K562 (cell line): ENCODE measurements around the gene CCDC183. TPM values are rescaled to one million over a fixed set of nuclear protein-coding genes. Genes with fewer than 3 reads are reported as not detected.

Experiments
- ARID2 ChIP-seq: fragments of 450-650 bp; IDR thresholded peaks from 2 replicates; pipeline ENCODE4 v1.6.1; 2017; ENCODE audit warnings: antibody characterized with exemption, mild to moderate bottlenecking
- ASH1L ChIP-seq: fragments of 450-650 bp; IDR thresholded peaks from 2 replicates; pipeline ENCODE4 v1.6.1; 2018; ENCODE audit warnings: borderline replicate concordance, mild to moderate bottlenecking, low read depth; ENCODE audit not compliant: partially characterized antibody
- ATF7 ChIP-seq: fragments of 450-650 bp; IDR thresholded peaks from 2 replicates; pipeline ENCODE4 v1.7.1; 2014; ENCODE audit warnings: mild to moderate bottlenecking, moderate library complexity
- CC2D1A ChIP-seq: fragments of 450-650 bp; IDR thresholded peaks from 2 replicates; pipeline ENCODE4 v1.6.1; 2017; ENCODE audit warnings: mild to moderate bottlenecking
- FOXM1 ChIP-seq, 2 experiments: fragments of 450-650 bp in 1 of 2; sonication (generic) in 1 of 2; formaldehyde crosslinking in 1 of 2; IDR thresholded peaks; 2 replicates each; pipeline versions ENCODE4 v1.6.1 to v1.9.0; 2017 to 2022; ENCODE audit warnings: low read depth in 2 of 2, mild to moderate bottlenecking in 2 of 2, missing genetic modification reagents in 1 of 2, moderate library complexity in 1 of 2
- HCFC1 ChIP-seq: IDR thresholded peaks from 2 replicates; pipeline ENCODE4 v1.6.1; 2012; ENCODE audit warnings: low read depth, low read length, improper control_type of control experiment
- HMG20B ChIP-seq: fragments of 250-450 bp; sonication (Bioruptor Pico); IDR thresholded peaks from 2 replicates; pipeline ENCODE4 v1.5.0; 2021; ENCODE audit warnings: mild to moderate bottlenecking
- KAT7 ChIP-seq: sonication (generic); formaldehyde crosslinking; IDR thresholded peaks from 2 replicates; pipeline ENCODE4 v1.8.0; 2022; ENCODE audit warnings: missing genetic modification reagents, mild to moderate bottlenecking, borderline replicate concordance
- KDM5B ChIP-seq: fragments of 200-600 bp; sonication (generic); IDR thresholded peaks from 2 replicates; pipeline ENCODE4 v1.6.1; 2012; ENCODE audit warnings: low read depth, mild to moderate bottlenecking, moderate library complexity, low read length, control low read depth, inconsistent platforms; ENCODE audit not compliant: insufficient replicate concordance
- KHSRP ChIP-seq: fragments of 450-650 bp; IDR thresholded peaks from 2 replicates; pipeline ENCODE4 v1.6.1; 2017
- MAFF ChIP-seq: IDR thresholded peaks from 2 replicates; pipeline ENCODE4 v1.6.1; 2012; ENCODE audit warnings: low read length, improper control_type of control experiment
- MTA1 ChIP-seq: fragments of 450-650 bp; IDR thresholded peaks from 2 replicates; pipeline ENCODE4 v1.6.1; 2017; ENCODE audit warnings: borderline replicate concordance
- NEUROD1 ChIP-seq: fragments of 150-350 bp; IDR thresholded peaks from 2 replicates; pipeline ENCODE4 v1.6.1; 2014; ENCODE audit warnings: borderline replicate concordance, low read length, low read depth; ENCODE audit not compliant: partially characterized antibody
- NFRKB ChIP-seq: fragments of 450-650 bp; IDR thresholded peaks from 2 replicates; pipeline ENCODE4 v1.6.1; 2016; ENCODE audit warnings: low read depth
- NR3C1 ChIP-seq: sonication (generic); formaldehyde crosslinking; IDR thresholded peaks from 2 replicates; pipeline ENCODE4 v1.8.1; 2022; ENCODE audit warnings: missing genetic modification reagents
- POLR2A ChIP-seq: fragments of 450-650 bp; conservative IDR thresholded peaks from 2 replicates; pipeline ENCODE4 v1.6.1; 2016
- RB1 ChIP-seq: fragments of 450-650 bp; IDR thresholded peaks from 2 replicates; pipeline ENCODE4 v1.6.1; 2017; ENCODE audit warnings: low read depth, mild to moderate bottlenecking
- RFX1 ChIP-seq: fragments of 450-650 bp; IDR thresholded peaks from 2 replicates; pipeline ENCODE4 v1.6.1; 2016; ENCODE audit warnings: mild to moderate bottlenecking, moderate library complexity
- RNF2 ChIP-seq: sonication (generic); IDR thresholded peaks from 2 replicates; pipeline ENCODE4 v1.6.1; 2016
- SMC3 ChIP-seq: conservative IDR thresholded peaks from 2 replicates; pipeline ENCODE4 v1.6.1; 2011; ENCODE audit warnings: low read depth, low read length, improper control_type of control experiment; ENCODE audit not compliant: insufficient read depth
- SOX6 ChIP-seq: fragments of 450-650 bp; IDR thresholded peaks from 2 replicates; pipeline ENCODE4 v1.6.1; 2014; ENCODE audit warnings: mild to moderate bottlenecking
- SUPT5H ChIP-seq: fragments of 450-650 bp; IDR thresholded peaks from 2 replicates; pipeline ENCODE4 v1.6.1; 2016
- TAF7 ChIP-seq: fragments of 450-650 bp; IDR thresholded peaks from 2 replicates; pipeline ENCODE4 v1.6.1; 2016; ENCODE audit warnings: missing genetic modification characterization, missing compliant biosample characterization
- TCF7 ChIP-seq: sonication (generic); IDR thresholded peaks from 2 replicates; pipeline ENCODE4 v1.6.1; 2016; ENCODE audit warnings: antibody characterized with exemption, borderline replicate concordance
- TEAD1 ChIP-seq, 2 experiments: fragments of 450-650 bp in 1 of 2; sonication (generic) in 1 of 2; formaldehyde crosslinking; IDR thresholded peaks; 2 replicates each; pipeline versions ENCODE4 v1.4.0 to v1.8.0; 2020 to 2022; ENCODE audit warnings: mild to moderate bottlenecking in 2 of 2, missing genetic modification reagents in 1 of 2
- ZNF143 ChIP-seq: sonication (generic); formaldehyde crosslinking; IDR thresholded peaks from 2 replicates; pipeline ENCODE4 v1.9.0; 2022; ENCODE audit warnings: mild to moderate bottlenecking, missing genetic modification reagents
- ZNF431 ChIP-seq: sonication (generic); formaldehyde crosslinking; IDR thresholded peaks from 2 replicates; pipeline ENCODE4 v1.8.0; 2022; ENCODE audit warnings: mild to moderate bottlenecking, missing genetic modification reagents
- polyA plus RNA-seq, 8 experiments: library from polyadenylated mRNA; depleted of rRNA in 4 of 8; stranded (reverse) in 5 of 8; unstranded in 3 of 8; fragments of >200 nt; fragmentation: Nextera tagmentation in 2 of 8; fragmentation: Illumina TruSeq in 1 of 8; extraction: Ambion mirVana in 2 of 8; extraction: Trizol in 1 of 8; gene quantifications; 2 replicates each; pipeline versions ENCODE4 v1.2.1 to v1.2.3, GENCODE V29; 2011 to 2014; ENCODE audit warnings: inconsistent platforms in 1 of 8, missing spikeins in 1 of 8
- total RNA-seq, 7 experiments: library from RNA; depleted of rRNA in 6 of 7; stranded (reverse); fragments of >200 nt in 6 of 7; fragmentation: Illumina TruSeq in 2 of 7; extraction: Trizol in 2 of 7; gene quantifications; 2 replicates each; pipeline versions ENCODE4 v1.2.1 to v1.2.3, GENCODE V29; 2011 to 2021; ENCODE audit warnings: low replicate concordance in 1 of 7
- TF ChIP-seq, protein P1 (sequence below): IDR thresholded peaks from 2 replicates; pipeline ENCODE4 v1.6.1; 2012; ENCODE audit warnings: low read depth, low read length, improper control_type of control experiment, borderline replicate concordance
- TF ChIP-seq, protein P2 (sequence below): fragments of 200-800 bp; sonication (Bioruptor generic); IDR thresholded peaks from 2 replicates; pipeline ENCODE4 v1.6.1; 2017; ENCODE audit warnings: missing genetic modification characterization, missing compliant biosample characterization
- TF ChIP-seq, protein P3 (sequence below): fragments of 250-450 bp; sonication (Bioruptor Pico); IDR thresholded peaks from 2 replicates; pipeline ENCODE4 v1.9.0; 2021; ENCODE audit warnings: mild to moderate bottlenecking

The CCDC183 gene
- total and polyA plus RNA-seq, 9 of the 15 experiments (the other 6 are each of a cell fraction or from before 2014, with no cell fraction given) = 0.21 to 0.60 (median 0.29) TPM; not detected in 4

DNA sequence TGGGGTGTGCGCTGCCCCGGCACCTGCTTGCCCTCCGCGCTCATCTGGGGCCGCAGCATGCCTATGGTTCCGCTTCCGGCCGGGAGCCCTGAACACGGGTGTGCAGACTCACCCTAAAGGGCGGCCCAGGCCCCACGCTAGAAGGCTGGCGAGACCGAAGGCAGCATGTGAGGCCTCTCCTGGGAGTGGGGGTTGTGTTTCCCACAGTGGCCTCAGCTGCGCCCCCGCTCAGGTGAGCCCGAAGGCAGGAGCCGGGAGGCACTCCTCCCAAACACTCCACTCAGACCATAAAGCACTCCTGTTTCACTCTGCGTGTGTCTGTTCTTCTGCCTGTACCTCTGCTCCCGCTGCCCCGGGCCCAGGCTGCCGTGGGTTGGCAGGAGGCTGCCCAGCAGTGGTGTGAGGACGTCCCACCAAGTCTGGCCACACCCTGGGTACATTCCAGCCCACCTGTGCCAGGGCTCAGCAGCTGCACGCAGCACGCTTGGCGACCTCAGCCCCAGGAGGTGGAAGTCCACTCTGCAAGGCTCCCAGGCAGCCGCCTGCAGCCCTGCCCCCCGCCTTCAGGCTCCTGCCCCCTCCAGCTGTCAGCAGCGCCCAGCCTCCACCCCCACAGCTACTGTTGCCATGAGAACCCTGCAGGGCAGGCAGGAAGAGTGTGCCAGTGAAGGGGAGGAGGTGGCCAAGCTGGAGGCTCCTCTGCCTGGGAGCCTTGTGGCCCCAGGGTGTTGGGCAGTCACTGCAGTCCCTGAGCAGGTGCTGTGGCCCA is 44.9 kb downstream of the CCDC183 start (continued):
- TF ChIP-seq RB1 = no peak
- no peak for TF ChIP-seq ATF7
- TF ChIP-seq SOX6 = no peak
- TF ChIP-seq SMC3 = no peak
- TF ChIP-seq MTA1 = no peak
- TF ChIP-seq, protein P1, sequence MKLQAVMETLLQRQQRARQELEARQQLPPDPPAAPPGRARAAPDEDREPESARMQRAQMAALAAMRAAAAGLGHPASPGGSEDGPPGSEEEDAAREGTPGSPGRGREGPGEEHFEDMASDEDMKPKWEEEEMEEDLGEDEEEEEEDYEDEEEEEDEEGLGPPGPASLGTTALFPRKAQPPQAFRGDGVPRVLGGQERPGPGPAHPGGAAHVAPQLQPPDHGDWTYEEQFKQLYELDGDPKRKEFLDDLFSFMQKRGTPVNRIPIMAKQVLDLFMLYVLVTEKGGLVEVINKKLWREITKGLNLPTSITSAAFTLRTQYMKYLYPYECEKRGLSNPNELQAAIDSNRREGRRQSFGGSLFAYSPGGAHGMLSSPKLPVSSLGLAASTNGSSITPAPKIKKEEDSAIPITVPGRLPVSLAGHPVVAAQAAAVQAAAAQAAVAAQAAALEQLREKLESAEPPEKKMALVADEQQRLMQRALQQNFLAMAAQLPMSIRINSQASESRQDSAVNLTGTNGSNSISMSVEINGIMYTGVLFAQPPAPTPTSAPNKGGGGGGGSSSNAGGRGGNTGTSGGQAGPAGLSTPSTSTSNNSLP = no peak
- TF ChIP-seq, protein P2, sequence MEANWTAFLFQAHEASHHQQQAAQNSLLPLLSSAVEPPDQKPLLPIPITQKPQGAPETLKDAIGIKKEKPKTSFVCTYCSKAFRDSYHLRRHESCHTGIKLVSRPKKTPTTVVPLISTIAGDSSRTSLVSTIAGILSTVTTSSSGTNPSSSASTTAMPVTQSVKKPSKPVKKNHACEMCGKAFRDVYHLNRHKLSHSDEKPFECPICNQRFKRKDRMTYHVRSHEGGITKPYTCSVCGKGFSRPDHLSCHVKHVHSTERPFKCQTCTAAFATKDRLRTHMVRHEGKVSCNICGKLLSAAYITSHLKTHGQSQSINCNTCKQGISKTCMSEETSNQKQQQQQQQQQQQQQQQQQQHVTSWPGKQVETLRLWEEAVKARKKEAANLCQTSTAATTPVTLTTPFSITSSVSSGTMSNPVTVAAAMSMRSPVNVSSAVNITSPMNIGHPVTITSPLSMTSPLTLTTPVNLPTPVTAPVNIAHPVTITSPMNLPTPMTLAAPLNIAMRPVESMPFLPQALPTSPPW (CRISPR knock-in tag) = peak; percentile 40; the same call in 1 of the 2 replicates
- TF ChIP-seq ARID2 = no peak
- TF ChIP-seq KAT7 (CRISPR knock-in tag) = peak; percentile 62; the same call in 1 of the 2 replicates
- TF ChIP-seq HMG20B (CRISPR knock-in tag) = no peak
- 0 out of 2 replicates have a peak, but pooled peaks have one; percentile 39 for TF ChIP-seq ZNF431 (CRISPR knock-in tag)
- no peak for TF ChIP-seq ZNF143 (CRISPR knock-in tag)
- TF ChIP-seq MAFF = no peak
- no peak for TF ChIP-seq TCF7
- TF ChIP-seq HCFC1 = no peak
- TF ChIP-seq SUPT5H = peak; percentile 70
- no peak for TF ChIP-seq CC2D1A
- no peak for TF ChIP-seq TAF7 (tag)
- TF ChIP-seq, protein P3, sequence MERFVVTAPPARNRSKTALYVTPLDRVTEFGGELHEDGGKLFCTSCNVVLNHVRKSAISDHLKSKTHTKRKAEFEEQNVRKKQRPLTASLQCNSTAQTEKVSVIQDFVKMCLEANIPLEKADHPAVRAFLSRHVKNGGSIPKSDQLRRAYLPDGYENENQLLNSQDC = no peak
- no peak for TF ChIP-seq KHSRP
- TF ChIP-seq ASH1L = no peak
- no peak for TF ChIP-seq TEAD1 (CRISPR knock-in tag; IDR thresholded peaks at IDR 0.05)
- TF ChIP-seq POLR2A = peak; percentile 77
- TF ChIP-seq NR3C1 = no peak
- TF ChIP-seq NEUROD1 = no peak
- TF ChIP-seq KDM5B = no peak
- no peak for TF ChIP-seq RNF2
- TF ChIP-seq NFRKB = no peak
- TF ChIP-seq FOXM1 (IDR thresholded peaks at IDR 0.05; ENCODE audit: low read depth) = no peak
- no peak for TF ChIP-seq FOXM1 (CRISPR knock-in tag; IDR thresholded peaks at IDR 0.05; ENCODE audit: low read depth)
- TF ChIP-seq RFX1 = peak; percentile 71; the same call in 1 of the 2 replicates
